IMR-90 (cell line): ENCODE results near the gene RASL10B. TPM values are rescaled to one million over a fixed set of nuclear protein-coding genes. Genes with fewer than 3 reads are reported as not detected.

ENCODE experiments used
- ATAC-seq: fragments of 200-7000 bp; cut with Tn5 transposase; 2 replicates; pipeline ENCODE4 v1.9.1; 2020; ENCODE audit warnings: low read depth, mild to moderate bottlenecking, moderate library complexity
- BruUV-seq: library from RNA; stranded (reverse); fragments of 400-500 nt; replicated peaks from 2 replicates; lab custom pipeline; 2021; lab: Mats Ljungman, UMichigan
- CTCF ChIA-PET: fragments of 300-600 bp; formaldehyde crosslinking; extraction: SDS; loops from one replicate; lab custom pipeline; 2021; ENCODE audit warnings: antibody characterized with exemption; lab: Yijun Ruan, JAX
- POLR2A ChIA-PET: fragments of 300-600 bp; sonication (Branson Sonifier 250); formaldehyde crosslinking; loops from one replicate; lab custom pipeline; 2022; ENCODE audit warnings: antibody characterized with exemption; ENCODE audit not compliant: unreplicated experiment; lab: Charles Lee
- DNase-seq: peaks from one replicate; pipeline ENCODE4 v3.0.0; 2013
- H2AFZ ChIP-seq: replicated peaks from 2 replicates; pipeline ENCODE3; 2013; ENCODE audit warnings: low read length, mild to moderate bottlenecking; ENCODE audit not compliant: poor library complexity
- H2AK5ac ChIP-seq: 2 replicates; pipeline ENCODE4 v1.6.1; 2013; ENCODE audit warnings: low read depth, low read length, inconsistent platforms
- H2AK9ac ChIP-seq: replicated peaks from 2 replicates; pipeline ENCODE3; 2013; ENCODE audit warnings: mild to moderate bottlenecking, low read depth, low read length, moderate library complexity; ENCODE audit not compliant: poor library complexity
- H2BK120ac ChIP-seq: 2 replicates; pipeline ENCODE4 v1.6.1; 2013; ENCODE audit warnings: low read depth, low read length, inconsistent platforms
- H2BK15ac ChIP-seq: 3 replicates; pipeline ENCODE4 v1.6.1; 2013; ENCODE audit warnings: low read depth, low read length, inconsistent platforms
- H2BK20ac ChIP-seq: 2 replicates; pipeline ENCODE4 v1.6.1; 2013; ENCODE audit warnings: low read depth, mild to moderate bottlenecking, inconsistent platforms, low read length, moderate library complexity
- H2BK5ac ChIP-seq: 2 replicates; pipeline ENCODE4 v1.6.1; 2013; ENCODE audit warnings: mild to moderate bottlenecking, low read depth, low read length, inconsistent platforms; ENCODE audit not compliant: poor library complexity, severe bottlenecking
- H3K14ac ChIP-seq: replicated peaks from 2 replicates; pipeline ENCODE4 v1.6.1; 2013; ENCODE audit warnings: low read depth, low read length, inconsistent platforms
- H3K18ac ChIP-seq: 2 replicates; pipeline ENCODE4 v1.6.1; 2013; ENCODE audit warnings: low read depth, low read length, control low read depth
- H3K23ac ChIP-seq: 2 replicates; pipeline ENCODE4 v1.6.1; 2013; ENCODE audit warnings: low read depth, low read length, inconsistent platforms
- H3K27ac ChIP-seq: 2 replicates; pipeline ENCODE4 v1.5.1; 2013; ENCODE audit warnings: mild to moderate bottlenecking, control low read depth, low read length; ENCODE audit not compliant: insufficient read depth
- H3K27me3 ChIP-seq: 2 replicates; pipeline ENCODE4 v1.6.1; 2013; ENCODE audit warnings: low read length; ENCODE audit not compliant: control insufficient read depth, insufficient read depth
- H3K36me3 ChIP-seq: 2 replicates; pipeline ENCODE4 v1.6.1; 2013; ENCODE audit warnings: low read length, mixed read lengths; ENCODE audit not compliant: control insufficient read depth, insufficient read depth
- H3K4ac ChIP-seq: 2 replicates; pipeline ENCODE4 v1.6.1; 2013; ENCODE audit warnings: low read depth, low read length, inconsistent platforms
- H3K4me1 ChIP-seq: 2 replicates; pipeline ENCODE4 v1.6.1; 2013; ENCODE audit warnings: low read length, mixed read lengths; ENCODE audit not compliant: control insufficient read depth, insufficient read depth
- H3K4me2 ChIP-seq: 2 replicates; pipeline ENCODE4 v1.6.1; 2013; ENCODE audit warnings: low read depth, mild to moderate bottlenecking, control low read depth, low read length, moderate library complexity
- H3K4me3 ChIP-seq: 2 replicates; pipeline ENCODE4 v1.5.1; 2013; ENCODE audit warnings: low read depth, mild to moderate bottlenecking, control low read depth, low read length, moderate library complexity; ENCODE audit not compliant: insufficient read depth
- H3K56ac ChIP-seq: 2 replicates; pipeline ENCODE4 v1.6.1; 2013; ENCODE audit warnings: low read length, inconsistent platforms; ENCODE audit not compliant: insufficient read depth; ENCODE audit errors: extremely low read depth
- H3K79me1 ChIP-seq, 2 experiments: 2 replicates each; pipeline ENCODE4 v1.6.1; 2013; ENCODE audit warnings: low read length in 2 of 2, inconsistent platforms in 1 of 2, low read depth in 1 of 2
- H3K9ac ChIP-seq: 2 replicates; pipeline ENCODE4 v1.6.1; 2013; ENCODE audit warnings: low read depth, low read length, control low read depth
- H3K9me1 ChIP-seq: 2 replicates; pipeline ENCODE4 v1.6.1; 2013; ENCODE audit warnings: low read length, inconsistent platforms; ENCODE audit not compliant: insufficient read depth
- H3K9me3 ChIP-seq: 2 replicates; pipeline ENCODE4 v1.6.1; 2013; ENCODE audit warnings: low read length; ENCODE audit not compliant: control insufficient read depth, insufficient read depth
- H4K20me1 ChIP-seq: 2 replicates; pipeline ENCODE4 v1.6.1; 2013; ENCODE audit warnings: low read length, inconsistent platforms; ENCODE audit not compliant: insufficient read depth
- H4K5ac ChIP-seq: 2 replicates; pipeline ENCODE4 v1.6.1; 2013; ENCODE audit warnings: mild to moderate bottlenecking, low read depth, low read length, control low read depth
- H4K8ac ChIP-seq, 2 experiments: 2 replicates each; pipeline ENCODE4 v1.6.1; 2013; ENCODE audit warnings: low read depth in 2 of 2, low read length in 2 of 2, control low read depth in 1 of 2, inconsistent platforms in 1 of 2
- H4K91ac ChIP-seq: 2 replicates; pipeline ENCODE4 v1.6.1; 2013; ENCODE audit warnings: low read depth, low read length, inconsistent platforms; ENCODE audit not compliant: insufficient read depth
- BHLHE40 ChIP-seq: fragments of 150-350 bp; IDR thresholded peaks from 2 replicates; pipeline ENCODE4 v1.6.1; 2016; ENCODE audit warnings: mild to moderate bottlenecking, low read depth, low read length
- CHD1 ChIP-seq: IDR thresholded peaks from 2 replicates; pipeline ENCODE4 v1.6.1; 2012; ENCODE audit warnings: low read depth, low read length, improper control_type of control experiment
- MAFK ChIP-seq: IDR thresholded peaks from 2 replicates; pipeline ENCODE4 v1.6.1; 2012; ENCODE audit warnings: low read depth, low read length, improper control_type of control experiment
- MAZ ChIP-seq: IDR thresholded peaks from 2 replicates; pipeline ENCODE4 v1.6.1; 2012; ENCODE audit warnings: low read depth, mild to moderate bottlenecking, low read length, improper control_type of control experiment, moderate library complexity, borderline replicate concordance
- MXI1 ChIP-seq: IDR thresholded peaks from 2 replicates; pipeline ENCODE4 v1.6.1; 2012; ENCODE audit warnings: low read depth, mild to moderate bottlenecking, low read length, moderate library complexity, borderline replicate concordance
- NFE2L2 ChIP-seq: fragments of 150-350 bp; IDR thresholded peaks from 2 replicates; pipeline ENCODE4 v1.6.1; 2016; ENCODE audit warnings: low read depth, mild to moderate bottlenecking, low read length
- POLR2A ChIP-seq: IDR thresholded peaks from 2 replicates; pipeline ENCODE4 v1.6.1; 2012; ENCODE audit warnings: mild to moderate bottlenecking, low read depth, low read length
- RAD21 ChIP-seq: IDR thresholded peaks from 2 replicates; pipeline ENCODE4 v1.6.1; 2012; ENCODE audit warnings: low read length, improper control_type of control experiment
- RCOR1 ChIP-seq: IDR thresholded peaks from 2 replicates; pipeline ENCODE4 v1.6.1; 2012; ENCODE audit warnings: mild to moderate bottlenecking, low read length, improper control_type of control experiment; ENCODE audit not compliant: insufficient replicate concordance
- SMC3 ChIP-seq: fragments of 150-350 bp; IDR thresholded peaks from 2 replicates; pipeline ENCODE4 v1.6.1; 2016; ENCODE audit warnings: low read depth, mild to moderate bottlenecking, antibody characterized with exemption, low read length, moderate library complexity
- WGBS, 2 experiments: methylation state at CpG; one replicate each; pipeline versions ENCODE4 v1.1.5 to v1.1.7; 2013; ENCODE audit warnings: missing lambda C conversion rate in 2 of 2; ENCODE audit not compliant: insufficient read length in 1 of 2; ENCODE audit errors: extremely low coverage in 2 of 2; 5-methylcytosine and 5-hydroxymethylcytosine counted together
- dilution Hi-C: fragments of 300-500 bp; cut with HindIII; formaldehyde crosslinking; loops from one replicate; pipeline ENCODE4 v1.14.3; 2018; ENCODE audit warnings: low sequenced_read_pairs; ENCODE audit not compliant: unreplicated experiment
- in situ Hi-C: fragments of 300-500 bp; cut with MboI; formaldehyde crosslinking; loops from 3 replicates; pipeline ENCODE4 v1.14.3; 2019; ENCODE audit warnings: low sequenced_read_pairs, inconsistent platforms, mixed read lengths
- intact Hi-C: fragments of 100-400 bp; cut with micrococcal nuclease; formaldehyde crosslinking; loops from 2 replicates; pipeline ENCODE4 v1.10.0; 2022
- polyA plus RNA-seq, 3 experiments: library from polyadenylated mRNA; depleted of rRNA; stranded (reverse); fragments of >200 nt; gene quantifications; 2 replicates each; pipeline ENCODE4 v1.2.3, GENCODE V29; 2012; ENCODE audit warnings: low replicate concordance in 1 of 3
- total RNA-seq: library from RNA; depleted of rRNA; stranded (reverse); fragments of >200 nt; gene quantifications from 2 replicates; pipeline ENCODE4 v1.2.3, GENCODE V29; 2012
- TF ChIP-seq, protein P1 (sequence below): fragments of 150-350 bp; IDR thresholded peaks from 2 replicates; pipeline ENCODE4 v1.6.1; 2016; ENCODE audit warnings: low read depth, mild to moderate bottlenecking, low read length, moderate library complexity, borderline replicate concordance
- TF ChIP-seq, protein P2 (sequence below): conservative IDR thresholded peaks from 2 replicates; pipeline ENCODE4 v1.5.1; 2012; ENCODE audit warnings: mild to moderate bottlenecking, low read depth, low read length, improper control_type of control experiment
- TF ChIP-seq, protein P3 (sequence below): fragments of 150-350 bp; IDR thresholded peaks from 2 replicates; pipeline ENCODE4 v1.6.1; 2017; ENCODE audit warnings: mild to moderate bottlenecking, antibody characterized with exemption, low read length, low read depth

RASL10B gene
- total and polyA plus RNA-seq, 2 of the 4 experiments (the other 2 are of a cell fraction) = 4.1 to 4.7 TPM

DNA sequence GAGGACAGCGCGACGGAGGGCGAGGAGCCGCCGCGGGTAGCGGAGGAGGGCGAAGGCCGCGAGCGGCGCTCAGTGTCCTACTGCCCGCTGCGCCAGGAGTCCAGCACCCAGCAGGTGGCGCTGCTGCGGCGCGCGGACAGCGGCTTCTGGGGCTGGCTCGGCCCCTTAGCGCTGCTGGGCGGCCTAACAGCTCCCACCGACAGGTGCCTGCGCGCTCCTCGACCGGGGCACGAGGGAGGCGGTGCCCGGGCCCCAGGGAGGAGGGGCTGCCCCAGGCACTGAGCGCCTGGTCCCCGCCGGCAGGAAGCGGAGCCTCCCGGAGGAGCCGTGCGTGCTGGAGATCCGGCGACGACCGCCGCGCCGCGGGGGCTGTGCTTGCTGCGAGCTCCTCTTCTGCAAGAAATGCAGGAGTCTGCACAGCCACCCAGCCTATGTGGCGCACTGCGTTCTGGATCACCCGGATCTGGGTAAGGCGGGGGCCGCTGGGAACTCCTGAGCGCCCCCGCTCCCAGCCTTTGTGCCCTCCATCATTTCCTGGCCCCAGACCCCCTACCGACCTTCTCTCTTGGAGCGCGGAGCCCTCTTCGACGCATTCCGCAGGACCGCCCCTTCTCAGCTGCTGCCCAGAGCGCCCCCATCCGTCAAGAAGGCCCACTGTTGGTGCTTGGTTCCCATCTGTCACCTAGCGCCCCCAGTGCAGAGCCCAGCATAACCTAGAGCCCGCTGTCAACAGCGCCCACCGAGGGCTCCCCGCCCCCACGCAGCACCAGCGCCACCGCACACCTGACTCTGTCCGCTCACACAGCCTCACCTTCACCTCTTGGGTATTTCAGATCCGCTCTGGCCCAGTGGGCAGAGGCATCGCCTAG, 32.9 kb downstream of the RASL10B start:
- H3K18ac ChIP-seq = no peak overlapping the region
- intact Hi-C loops = loop anchor here (1.0 kb wide), 1 partner anchor 40 kb away; no protein-coding TSS in a partner anchor
- no peak for TF ChIP-seq POLR2A
- peak; percentile 69; the same call in 1 of the 2 replicates for TF ChIP-seq MAZ
- peak; percentile 97 for TF ChIP-seq RCOR1
- peak; percentile 89 for TF ChIP-seq SMC3
- TF ChIP-seq, protein P1, sequence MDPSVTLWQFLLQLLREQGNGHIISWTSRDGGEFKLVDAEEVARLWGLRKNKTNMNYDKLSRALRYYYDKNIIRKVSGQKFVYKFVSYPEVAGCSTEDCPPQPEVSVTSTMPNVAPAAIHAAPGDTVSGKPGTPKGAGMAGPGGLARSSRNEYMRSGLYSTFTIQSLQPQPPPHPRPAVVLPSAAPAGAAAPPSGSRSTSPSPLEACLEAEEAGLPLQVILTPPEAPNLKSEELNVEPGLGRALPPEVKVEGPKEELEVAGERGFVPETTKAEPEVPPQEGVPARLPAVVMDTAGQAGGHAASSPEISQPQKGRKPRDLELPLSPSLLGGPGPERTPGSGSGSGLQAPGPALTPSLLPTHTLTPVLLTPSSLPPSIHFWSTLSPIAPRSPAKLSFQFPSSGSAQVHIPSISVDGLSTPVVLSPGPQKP = no peak
- TF ChIP-seq BHLHE40 = no peak
- TF ChIP-seq, protein P2, sequence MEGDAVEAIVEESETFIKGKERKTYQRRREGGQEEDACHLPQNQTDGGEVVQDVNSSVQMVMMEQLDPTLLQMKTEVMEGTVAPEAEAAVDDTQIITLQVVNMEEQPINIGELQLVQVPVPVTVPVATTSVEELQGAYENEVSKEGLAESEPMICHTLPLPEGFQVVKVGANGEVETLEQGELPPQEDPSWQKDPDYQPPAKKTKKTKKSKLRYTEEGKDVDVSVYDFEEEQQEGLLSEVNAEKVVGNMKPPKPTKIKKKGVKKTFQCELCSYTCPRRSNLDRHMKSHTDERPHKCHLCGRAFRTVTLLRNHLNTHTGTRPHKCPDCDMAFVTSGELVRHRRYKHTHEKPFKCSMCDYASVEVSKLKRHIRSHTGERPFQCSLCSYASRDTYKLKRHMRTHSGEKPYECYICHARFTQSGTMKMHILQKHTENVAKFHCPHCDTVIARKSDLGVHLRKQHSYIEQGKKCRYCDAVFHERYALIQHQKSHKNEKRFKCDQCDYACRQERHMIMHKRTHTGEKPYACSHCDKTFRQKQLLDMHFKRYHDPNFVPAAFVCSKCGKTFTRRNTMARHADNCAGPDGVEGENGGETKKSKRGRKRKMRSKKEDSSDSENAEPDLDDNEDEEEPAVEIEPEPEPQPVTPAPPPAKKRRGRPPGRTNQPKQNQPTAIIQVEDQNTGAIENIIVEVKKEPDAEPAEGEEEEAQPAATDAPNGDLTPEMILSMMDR = peak; percentile 98
- no peak for TF ChIP-seq NFE2L2
- TF ChIP-seq MXI1 = no peak
- peak; percentile 92 for TF ChIP-seq RAD21
- TF ChIP-seq MAFK = no peak
- TF ChIP-seq, protein P3, sequence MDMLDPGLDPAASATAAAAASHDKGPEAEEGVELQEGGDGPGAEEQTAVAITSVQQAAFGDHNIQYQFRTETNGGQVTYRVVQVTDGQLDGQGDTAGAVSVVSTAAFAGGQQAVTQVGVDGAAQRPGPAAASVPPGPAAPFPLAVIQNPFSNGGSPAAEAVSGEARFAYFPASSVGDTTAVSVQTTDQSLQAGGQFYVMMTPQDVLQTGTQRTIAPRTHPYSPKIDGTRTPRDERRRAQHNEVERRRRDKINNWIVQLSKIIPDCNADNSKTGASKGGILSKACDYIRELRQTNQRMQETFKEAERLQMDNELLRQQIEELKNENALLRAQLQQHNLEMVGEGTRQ = no peak
- no peak for TF ChIP-seq CHD1

More for the DNA sequence above, 32.9 kb downstream of the RASL10B start:
- H2AK9ac ChIP-seq = peak overlapping the region; percentile 85
- peak overlapping the region; percentile 95 for H3K4me2 ChIP-seq
- peak overlapping the region; percentile 35 for H3K4me3 ChIP-seq
- no TSS peak for BruUV-seq
- no peak overlapping the region for H4K8ac ChIP-seq
- peaks cover 8% of the 10 kb centered on the region; the same call in 1 of the 2 replicates for H4K20me1 ChIP-seq
- H2AFZ ChIP-seq = peak overlapping the region; percentile 93
- no peak overlapping the region for H2BK15ac ChIP-seq
- ATAC-seq (peak; percentile 98), DNase-seq (peak; percentile 74)
- H3K36me3 ChIP-seq = no peaks in the 10 kb centered on the region
- H3K9ac ChIP-seq = peak overlapping the region; percentile 71; the same call in 1 of the 2 replicates
- in situ Hi-C loops (loop anchor here (5.0 kb wide), 1 partner anchor 43 kb away; the partner anchor contains the start of gene TAF15), dilution Hi-C loops (no loop called here)
- CTCF ChIA-PET = interaction anchor here (0.5 to 2.6 kb wide), 25 partner anchors 9 to 456 kb away, joined by 3 to 34 read pairs (median 6); partner anchors contain the start of genes MMP28 and TAF15
- H2AK5ac ChIP-seq = no peak overlapping the region
- H3K9me3 ChIP-seq = no peaks in the 10 kb centered on the region
- H3K14ac ChIP-seq = no peak overlapping the region
- no peak overlapping the region for H2BK5ac ChIP-seq
- H3K4ac ChIP-seq = no peak overlapping the region
- H3K23ac ChIP-seq = no peak overlapping the region
- no peak overlapping the region for H2BK20ac ChIP-seq
- peaks cover 29% of the 10 kb centered on the region for H3K27me3 ChIP-seq
- H4K91ac ChIP-seq = no peak overlapping the region
- no peak overlapping the region for H2BK120ac ChIP-seq
- peaks cover 3% of the 10 kb centered on the region for H3K4me1 ChIP-seq
- H3K79me1 ChIP-seq = no peaks in the 10 kb centered on the region
- H4K5ac ChIP-seq = no peak overlapping the region
- H3K27ac ChIP-seq = no peak overlapping the region; the same call in 1 of the 2 replicates
- no peaks in the 10 kb centered on the region for H3K9me1 ChIP-seq
- WGBS, 2 experiments = 5% methylated on average over 56 of the region's 75 CpGs; no CpG with 5 or more reads in 1 of the 2 experiments
- no peak overlapping the region for H3K56ac ChIP-seq
- POLR2A ChIA-PET = no interaction called here
